GM23338 (cell line): ENCODE measurements around the gene BNIPL. TPM values are rescaled to one million over a fixed set of nuclear protein-coding genes. Genes with fewer than 3 reads are reported as not detected.
A peak's percentile ranks its signal among the peaks of the same experiment; 100 is the strongest.

Source experiments
- ATAC-seq: fragments of 200-7000 bp; cut with Tn5 transposase; 3 replicates; pipeline ENCODE4 v1.9.1; 2020
- DNase-seq: peaks from one replicate; pipeline ENCODE4 v3.0.0-alpha.2; 2015; ENCODE audit warnings: low spot score
- H2AFZ ChIP-seq: fragments of 200-600 bp; sonication (generic); 2 replicates; pipeline ENCODE4 v1.8.0; 2016; ENCODE audit warnings: antibody characterized with exemption, mild to moderate bottlenecking, moderate library complexity
- H3F3A ChIP-seq: fragments of 200-600 bp; sonication (generic); replicated peaks from 2 replicates; pipeline ENCODE4 v1.8.0; 2017; ENCODE audit warnings: antibody characterized with exemption, mixed run types, low read depth
- H3K27ac ChIP-seq: fragments of 200-600 bp; sonication (generic); 2 replicates; pipeline ENCODE4 v1.6.1; 2016; ENCODE audit warnings: low read depth
- H3K27me3 ChIP-seq: fragments of 200-600 bp; sonication (generic); 2 replicates; pipeline ENCODE4 v1.8.0; 2016; ENCODE audit warnings: mild to moderate bottlenecking, mixed run types, moderate library complexity; ENCODE audit not compliant: insufficient read depth
- H3K36me3 ChIP-seq: fragments of 200-600 bp; sonication (generic); 2 replicates; pipeline ENCODE4 v1.8.0; 2016; ENCODE audit warnings: mild to moderate bottlenecking; ENCODE audit not compliant: insufficient read depth
- H3K4me1 ChIP-seq: fragments of 200-600 bp; sonication (generic); 2 replicates; pipeline ENCODE4 v1.8.0; 2016; ENCODE audit warnings: mild to moderate bottlenecking, moderate library complexity; ENCODE audit not compliant: insufficient read depth
- H3K4me2 ChIP-seq: fragments of 200-600 bp; sonication (generic); 2 replicates; pipeline ENCODE4 v1.7.1; 2017; ENCODE audit warnings: mixed run types
- H3K4me3 ChIP-seq: fragments of 200-600 bp; sonication (generic); 2 replicates; pipeline ENCODE4 v1.6.1; 2016; ENCODE audit warnings: mixed run types
- H3K79me2 ChIP-seq: fragments of 200-600 bp; sonication (generic); replicated peaks from 2 replicates; pipeline ENCODE4 v1.8.0; 2017; ENCODE audit warnings: mild to moderate bottlenecking; ENCODE audit not compliant: insufficient read depth
- H3K9me2 ChIP-seq: fragments of 200-600 bp; sonication (generic); 2 replicates; pipeline ENCODE4 v1.8.0; 2017; ENCODE audit not compliant: insufficient read depth
- H4K20me1 ChIP-seq: fragments of 200-600 bp; sonication (generic); replicated peaks from 2 replicates; pipeline ENCODE4 v1.8.0; 2017; ENCODE audit warnings: mild to moderate bottlenecking; ENCODE audit not compliant: insufficient read depth
- H3K27ac Mint-ChIP-seq: 2 replicates; pipeline ENCODE4 v1.8.0; 2020; ENCODE audit warnings: inconsistent platforms, mild to moderate bottlenecking, moderate library complexity, mixed read lengths
- H3K27me3 Mint-ChIP-seq: 3 replicates; pipeline ENCODE4 v1.8.0; 2022; ENCODE audit warnings: low read depth, mild to moderate bottlenecking, moderate library complexity, mixed read lengths, inconsistent platforms; ENCODE audit not compliant: insufficient read depth, poor library complexity
- H3K36me3 Mint-ChIP-seq: 3 replicates; pipeline ENCODE4 v1.8.0; 2021; ENCODE audit warnings: low read depth, mild to moderate bottlenecking, inconsistent platforms, moderate library complexity, mixed read lengths
- H3K4me1 Mint-ChIP-seq: 3 replicates; pipeline ENCODE4 v1.8.0; 2020; ENCODE audit warnings: mild to moderate bottlenecking, inconsistent platforms, mixed read lengths
- H3K4me3 Mint-ChIP-seq: 3 replicates; pipeline ENCODE4 v1.8.0; 2021; ENCODE audit warnings: moderate library complexity, mild to moderate bottlenecking, inconsistent platforms, mixed read lengths
- H3K9me3 Mint-ChIP-seq: 3 replicates; pipeline ENCODE4 v1.8.0; 2020; ENCODE audit warnings: moderate library complexity, mild to moderate bottlenecking, inconsistent platforms, mixed read lengths
- NANOG ChIP-seq: IDR thresholded peaks from 2 replicates; pipeline ENCODE4 v1.6.1; 2016; ENCODE audit warnings: antibody characterized with exemption, borderline replicate concordance
- POLR2AphosphoS5 ChIP-seq: IDR thresholded peaks from 2 replicates; pipeline ENCODE4 v1.6.1; 2016; ENCODE audit warnings: antibody characterized with exemption, low read depth
- ZNF114 ChIP-seq: fragments of 250-450 bp; sonication (Bioruptor Pico); IDR thresholded peaks from 2 replicates; pipeline ENCODE4 v1.5.0; 2020; ENCODE audit warnings: mild to moderate bottlenecking, moderate library complexity
- polyA plus RNA-seq: library from polyadenylated mRNA; unstranded; fragments of >200 nt; fragmentation: Nextera tagmentation; extraction: Ambion mirVana; gene quantifications from 2 replicates; pipeline ENCODE4 v1.2.1, GENCODE V29; 2016
- total RNA-seq: library from RNA; depleted of rRNA; stranded (reverse); fragments of >200 nt; shearing (Covaris generic); gene quantifications from 2 replicates; pipeline ENCODE4 v1.2.3, GENCODE V29; 2014
- TF ChIP-seq, protein P1 (sequence below), 2 experiments: fragments of 200-600 bp in 1 of 2; sonication (generic) in 1 of 2; conservative IDR thresholded peaks; 2 replicates each; pipeline versions ENCODE4 v1.5.1 to v1.6.1; 2016 to 2017; ENCODE audit warnings: antibody characterized with exemption in 2 of 2, low read depth in 2 of 2, mild to moderate bottlenecking in 2 of 2, moderate library complexity in 1 of 2
- TF ChIP-seq, protein P2 (sequence below): fragments of 250-450 bp; sonication (Bioruptor Pico); IDR thresholded peaks from 2 replicates; pipeline ENCODE4 v1.5.0; 2020; ENCODE audit warnings: mild to moderate bottlenecking, moderate library complexity

BNIPL gene
- total and polyA plus RNA-seq, 2 experiments from 2014 or later = 0.91 to 1.2 TPM

DNA sequence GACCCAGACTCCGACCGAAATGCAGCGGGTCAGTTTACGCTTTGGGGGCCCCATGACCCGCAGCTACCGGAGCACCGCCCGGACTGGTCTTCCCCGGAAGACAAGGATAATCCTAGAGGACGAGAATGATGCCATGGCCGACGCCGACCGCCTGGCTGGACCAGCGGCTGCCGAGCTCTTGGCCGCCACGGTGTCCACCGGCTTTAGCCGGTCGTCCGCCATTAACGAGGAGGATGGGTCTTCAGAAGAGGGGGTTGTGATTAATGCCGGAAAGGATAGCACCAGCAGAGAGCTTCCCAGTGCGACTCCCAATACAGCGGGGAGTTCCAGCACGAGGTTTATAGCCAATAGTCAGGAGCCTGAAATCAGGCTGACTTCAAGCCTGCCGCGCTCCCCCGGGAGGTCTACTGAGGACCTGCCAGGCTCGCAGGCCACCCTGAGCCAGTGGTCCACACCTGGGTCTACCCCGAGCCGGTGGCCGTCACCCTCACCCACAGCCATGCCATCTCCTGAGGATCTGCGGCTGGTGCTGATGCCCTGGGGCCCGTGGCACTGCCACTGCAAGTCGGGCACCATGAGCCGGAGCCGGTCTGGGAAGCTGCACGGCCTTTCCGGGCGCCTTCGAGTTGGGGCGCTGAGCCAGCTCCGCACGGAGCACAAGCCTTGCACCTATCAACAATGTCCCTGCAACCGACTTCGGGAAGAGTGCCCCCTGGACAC lies 11.7 kb downstream of the BNIPL start:
- Histone ChIP-seq H3K9me2 (no peaks in the 10 kb centered on the region), H3K4me3 (peak overlapping the region; percentile 95), H3K79me2 (no peaks in the 10 kb centered on the region), H3K4me2 (peak overlapping the region; percentile 99), H3K36me3 (peaks cover 21% of the 10 kb centered on the region), H3F3A (peaks cover 33% of the 10 kb centered on the region), H3K27me3 (no peaks in the 10 kb centered on the region), H3K4me1 (peaks cover 5% of the 10 kb centered on the region; the same call in 1 of the 2 replicates), H2AFZ (peak overlapping the region; percentile 96), H3K27ac (peak overlapping the region; percentile 98), H4K20me1 (peaks cover 3% of the 10 kb centered on the region)
- no peaks in the 10 kb centered on the region for H3K9me3 Mint-ChIP-seq
- peaks cover 22% of the 10 kb centered on the region for H3K36me3 Mint-ChIP-seq
- peak; percentile 90 for ATAC-seq
- DNase-seq = peak; percentile 90
- peaks cover 8% of the 10 kb centered on the region for H3K27me3 Mint-ChIP-seq
- TF ChIP-seq, protein P1, sequence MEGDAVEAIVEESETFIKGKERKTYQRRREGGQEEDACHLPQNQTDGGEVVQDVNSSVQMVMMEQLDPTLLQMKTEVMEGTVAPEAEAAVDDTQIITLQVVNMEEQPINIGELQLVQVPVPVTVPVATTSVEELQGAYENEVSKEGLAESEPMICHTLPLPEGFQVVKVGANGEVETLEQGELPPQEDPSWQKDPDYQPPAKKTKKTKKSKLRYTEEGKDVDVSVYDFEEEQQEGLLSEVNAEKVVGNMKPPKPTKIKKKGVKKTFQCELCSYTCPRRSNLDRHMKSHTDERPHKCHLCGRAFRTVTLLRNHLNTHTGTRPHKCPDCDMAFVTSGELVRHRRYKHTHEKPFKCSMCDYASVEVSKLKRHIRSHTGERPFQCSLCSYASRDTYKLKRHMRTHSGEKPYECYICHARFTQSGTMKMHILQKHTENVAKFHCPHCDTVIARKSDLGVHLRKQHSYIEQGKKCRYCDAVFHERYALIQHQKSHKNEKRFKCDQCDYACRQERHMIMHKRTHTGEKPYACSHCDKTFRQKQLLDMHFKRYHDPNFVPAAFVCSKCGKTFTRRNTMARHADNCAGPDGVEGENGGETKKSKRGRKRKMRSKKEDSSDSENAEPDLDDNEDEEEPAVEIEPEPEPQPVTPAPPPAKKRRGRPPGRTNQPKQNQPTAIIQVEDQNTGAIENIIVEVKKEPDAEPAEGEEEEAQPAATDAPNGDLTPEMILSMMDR (conservative IDR thresholded peaks at IDR 0.05; ENCODE audit: low read depth in 2 of 2) = peak; percentile 61 to 78
- TF ChIP-seq POLR2AphosphoS5 = peak; percentile 48
- TF ChIP-seq ZNF114 (CRISPR knock-in tag) = no peak
- H3K27ac Mint-ChIP-seq = peak overlapping the region; percentile 96
- H3K4me3 Mint-ChIP-seq = peak overlapping the region; percentile 94
- H3K4me1 Mint-ChIP-seq = peaks cover 9% of the 10 kb centered on the region; the same call in 2 of the 3 replicates

DNA sequence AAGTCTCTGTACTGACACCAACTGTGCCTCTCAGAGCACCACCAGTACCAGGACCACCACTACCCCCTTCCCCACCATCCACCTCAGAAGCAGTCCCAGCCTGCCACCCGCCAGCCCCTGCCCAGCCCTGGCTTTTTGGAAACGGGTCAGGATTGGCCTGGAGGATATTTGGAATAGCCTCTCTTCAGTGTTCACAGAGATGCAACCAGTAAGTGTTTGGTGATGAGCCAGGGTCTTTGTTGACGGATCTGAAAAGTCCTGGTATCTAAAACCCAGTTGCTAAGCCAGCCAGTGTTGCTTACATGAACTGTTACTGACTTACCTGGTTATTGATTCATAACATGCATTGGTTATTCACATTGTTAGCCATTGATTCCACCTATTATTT lies 12.3 kb downstream of the BNIPL start:
- peak overlapping the region; percentile 94 for H3K4me3 Mint-ChIP-seq
- no peak for DNase-seq
- peak overlapping the region; percentile 99 for H3K4me2 ChIP-seq
- no peaks in the 10 kb centered on the region for H3K9me2 ChIP-seq
- peaks cover 25% of the 10 kb centered on the region for H3K36me3 ChIP-seq
- peak overlapping the region; percentile 95 for H3K4me3 ChIP-seq
- H3K27me3 ChIP-seq = no peaks in the 10 kb centered on the region
- H3K79me2 ChIP-seq = no peaks in the 10 kb centered on the region
- peaks cover 8% of the 10 kb centered on the region for H3K27me3 Mint-ChIP-seq
- no peak overlapping the region for H3K27ac ChIP-seq
- no peaks in the 10 kb centered on the region for H3K9me3 Mint-ChIP-seq
- H3K27ac Mint-ChIP-seq = peak overlapping the region; percentile 96; the same call in 1 of the 2 replicates
- peaks cover 35% of the 10 kb centered on the region for H3F3A ChIP-seq
- no peak for TF ChIP-seq NANOG
- TF ChIP-seq ZNF114 (CRISPR knock-in tag) = no peak
- TF ChIP-seq, protein P2, sequence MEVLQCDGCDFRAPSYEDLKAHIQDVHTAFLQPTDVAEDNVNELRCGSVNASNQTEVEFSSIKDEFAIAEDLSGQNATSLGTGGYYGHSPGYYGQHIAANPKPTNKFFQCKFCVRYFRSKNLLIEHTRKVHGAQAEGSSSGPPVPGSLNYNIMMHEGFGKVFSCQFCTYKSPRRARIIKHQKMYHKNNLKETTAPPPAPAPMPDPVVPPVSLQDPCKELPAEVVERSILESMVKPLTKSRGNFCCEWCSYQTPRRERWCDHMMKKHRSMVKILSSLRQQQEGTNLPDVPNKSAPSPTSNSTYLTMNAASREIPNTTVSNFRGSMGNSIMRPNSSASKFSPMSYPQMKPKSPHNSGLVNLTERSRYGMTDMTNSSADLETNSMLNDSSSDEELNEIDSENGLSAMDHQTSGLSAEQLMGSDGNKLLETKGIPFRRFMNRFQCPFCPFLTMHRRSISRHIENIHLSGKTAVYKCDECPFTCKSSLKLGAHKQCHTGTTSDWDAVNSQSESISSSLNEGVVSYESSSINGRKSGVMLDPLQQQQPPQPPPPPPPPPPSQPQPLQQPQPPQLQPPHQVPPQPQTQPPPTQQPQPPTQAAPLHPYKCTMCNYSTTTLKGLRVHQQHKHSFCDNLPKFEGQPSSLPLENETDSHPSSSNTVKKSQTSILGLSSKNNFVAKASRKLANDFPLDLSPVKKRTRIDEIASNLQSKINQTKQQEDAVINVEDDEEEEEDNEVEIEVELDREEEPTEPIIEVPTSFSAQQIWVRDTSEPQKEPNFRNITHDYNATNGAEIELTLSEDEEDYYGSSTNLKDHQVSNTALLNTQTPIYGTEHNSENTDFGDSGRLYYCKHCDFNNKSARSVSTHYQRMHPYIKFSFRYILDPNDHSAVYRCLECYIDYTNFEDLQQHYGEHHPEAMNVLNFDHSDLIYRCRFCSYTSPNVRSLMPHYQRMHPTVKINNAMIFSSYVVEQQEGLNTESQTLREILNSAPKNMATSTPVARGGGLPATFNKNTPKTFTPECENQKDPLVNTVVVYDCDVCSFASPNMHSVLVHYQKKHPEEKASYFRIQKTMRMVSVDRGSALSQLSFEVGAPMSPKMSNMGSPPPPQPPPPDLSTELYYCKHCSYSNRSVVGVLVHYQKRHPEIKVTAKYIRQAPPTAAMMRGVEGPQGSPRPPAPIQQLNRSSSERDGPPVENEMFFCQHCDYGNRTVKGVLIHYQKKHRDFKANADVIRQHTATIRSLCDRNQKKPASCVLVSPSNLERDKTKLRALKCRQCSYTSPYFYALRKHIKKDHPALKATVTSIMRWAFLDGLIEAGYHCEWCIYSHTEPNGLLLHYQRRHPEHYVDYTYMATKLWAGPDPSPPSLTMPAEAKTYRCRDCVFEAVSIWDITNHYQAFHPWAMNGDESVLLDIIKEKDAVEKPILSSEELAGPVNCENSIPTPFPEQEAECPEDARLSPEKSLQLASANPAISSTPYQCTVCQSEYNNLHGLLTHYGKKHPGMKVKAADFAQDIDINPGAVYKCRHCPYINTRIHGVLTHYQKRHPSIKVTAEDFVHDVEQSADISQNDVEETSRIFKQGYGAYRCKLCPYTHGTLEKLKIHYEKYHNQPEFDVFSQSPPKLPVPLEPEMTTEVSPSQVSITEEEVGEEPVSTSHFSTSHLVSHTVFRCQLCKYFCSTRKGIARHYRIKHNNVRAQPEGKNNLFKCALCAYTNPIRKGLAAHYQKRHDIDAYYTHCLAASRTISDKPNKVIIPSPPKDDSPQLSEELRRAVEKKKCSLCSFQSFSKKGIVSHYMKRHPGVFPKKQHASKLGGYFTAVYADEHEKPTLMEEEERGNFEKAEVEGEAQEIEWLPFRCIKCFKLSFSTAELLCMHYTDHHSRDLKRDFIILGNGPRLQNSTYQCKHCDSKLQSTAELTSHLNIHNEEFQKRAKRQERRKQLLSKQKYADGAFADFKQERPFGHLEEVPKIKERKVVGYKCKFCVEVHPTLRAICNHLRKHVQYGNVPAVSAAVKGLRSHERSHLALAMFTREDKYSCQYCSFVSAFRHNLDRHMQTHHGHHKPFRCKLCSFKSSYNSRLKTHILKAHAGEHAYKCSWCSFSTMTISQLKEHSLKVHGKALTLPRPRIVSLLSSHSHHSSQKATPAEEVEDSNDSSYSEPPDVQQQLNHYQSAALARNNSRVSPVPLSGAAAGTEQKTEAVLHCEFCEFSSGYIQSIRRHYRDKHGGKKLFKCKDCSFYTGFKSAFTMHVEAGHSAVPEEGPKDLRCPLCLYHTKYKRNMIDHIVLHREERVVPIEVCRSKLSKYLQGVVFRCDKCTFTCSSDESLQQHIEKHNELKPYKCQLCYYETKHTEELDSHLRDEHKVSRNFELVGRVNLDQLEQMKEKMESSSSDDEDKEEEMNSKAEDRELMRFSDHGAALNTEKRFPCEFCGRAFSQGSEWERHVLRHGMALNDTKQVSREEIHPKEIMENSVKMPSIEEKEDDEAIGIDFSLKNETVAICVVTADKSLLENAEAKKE (CRISPR knock-in tag) = 0 out of 2 replicates have a peak, but pooled peaks have one; percentile 5
- H3K4me1 Mint-ChIP-seq = peaks cover 9% of the 10 kb centered on the region; the same call in 2 of the 3 replicates
- no peak overlapping the region for H2AFZ ChIP-seq
- no peak for ATAC-seq
- H3K36me3 Mint-ChIP-seq = peaks cover 27% of the 10 kb centered on the region
- H3K4me1 ChIP-seq = peaks cover 5% of the 10 kb centered on the region; the same call in 1 of the 2 replicates
- H4K20me1 ChIP-seq = peaks cover 3% of the 10 kb centered on the region
